Peyer's patch (tissue), 4 donors: ENCODE results near the gene SMIM23.

Experiments
- POLR2A ChIP-seq, 2 donors: fragments of 450-650 bp; IDR thresholded peaks; one replicate each; pipeline ENCODE4 v1.5.1; 2017; ENCODE audit warnings: antibody characterized with exemption in 2 of 2, mild to moderate bottlenecking in 2 of 2, moderate library complexity in 2 of 2
- TF ChIP-seq, protein P1 (sequence below), 6 experiments: fragments of 450-650 bp in 4 of 6; fragments of 200-600 bp in 2 of 6; sonication (generic) in 1 of 6; IDR thresholded peaks; one replicate each; pipeline ENCODE4 v1.5.1; 2017 to 2019; ENCODE audit warnings: antibody characterized with exemption in 6 of 6, mild to moderate bottlenecking in 3 of 6, moderate library complexity in 1 of 6

DNA sequence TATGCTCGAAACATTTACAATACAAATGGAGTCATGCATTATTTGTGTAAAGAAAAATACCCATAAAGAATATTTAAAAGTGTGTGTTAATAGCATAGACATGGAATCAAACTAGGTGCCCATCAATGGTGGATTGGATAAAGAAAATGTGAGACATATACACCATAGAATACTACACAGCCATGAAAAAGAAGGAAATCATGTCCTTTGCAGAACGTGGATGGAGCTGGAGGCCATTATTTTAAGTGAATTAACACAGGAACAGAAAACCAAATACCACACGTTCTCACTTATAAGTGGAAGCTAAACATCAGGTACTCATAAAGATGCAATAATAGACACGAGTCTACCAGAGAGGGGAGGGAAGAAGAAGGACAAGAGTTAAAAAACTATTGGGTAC is 22.8 kb downstream of the SMIM23 start:
- TF ChIP-seq, protein P1, sequence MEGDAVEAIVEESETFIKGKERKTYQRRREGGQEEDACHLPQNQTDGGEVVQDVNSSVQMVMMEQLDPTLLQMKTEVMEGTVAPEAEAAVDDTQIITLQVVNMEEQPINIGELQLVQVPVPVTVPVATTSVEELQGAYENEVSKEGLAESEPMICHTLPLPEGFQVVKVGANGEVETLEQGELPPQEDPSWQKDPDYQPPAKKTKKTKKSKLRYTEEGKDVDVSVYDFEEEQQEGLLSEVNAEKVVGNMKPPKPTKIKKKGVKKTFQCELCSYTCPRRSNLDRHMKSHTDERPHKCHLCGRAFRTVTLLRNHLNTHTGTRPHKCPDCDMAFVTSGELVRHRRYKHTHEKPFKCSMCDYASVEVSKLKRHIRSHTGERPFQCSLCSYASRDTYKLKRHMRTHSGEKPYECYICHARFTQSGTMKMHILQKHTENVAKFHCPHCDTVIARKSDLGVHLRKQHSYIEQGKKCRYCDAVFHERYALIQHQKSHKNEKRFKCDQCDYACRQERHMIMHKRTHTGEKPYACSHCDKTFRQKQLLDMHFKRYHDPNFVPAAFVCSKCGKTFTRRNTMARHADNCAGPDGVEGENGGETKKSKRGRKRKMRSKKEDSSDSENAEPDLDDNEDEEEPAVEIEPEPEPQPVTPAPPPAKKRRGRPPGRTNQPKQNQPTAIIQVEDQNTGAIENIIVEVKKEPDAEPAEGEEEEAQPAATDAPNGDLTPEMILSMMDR (IDR thresholded peaks at IDR 0.05), result no peak
- TF ChIP-seq POLR2A (IDR thresholded peaks at IDR 0.05), result no peak
